HEK293 (cell line): ENCODE data around the gene EIF4E1B.

Experiments used
- CTCF ChIA-PET: fragments of 350-600 bp; formaldehyde crosslinking; extraction: SDS; loops from one replicate; lab custom pipeline; 2021; ENCODE audit warnings: antibody characterized with exemption; lab: Yijun Ruan, JAX
- POLR2A ChIA-PET: fragments of 300-600 bp; formaldehyde crosslinking; extraction: SDS; loops from one replicate; lab custom pipeline; 2020; ENCODE audit warnings: antibody characterized with exemption, inconsistent platforms; lab: Yijun Ruan, JAX
- H3K27ac ChIP-seq: fragments of 200-500 bp; sonication (Bioruptor generic); 2 replicates; pipeline ENCODE4 v1.5.1; 2014; ENCODE audit warnings: low read depth, low read length, control low read depth, inconsistent platforms; ENCODE audit errors: extremely low read depth
- H3K36me3 ChIP-seq, 2 experiments: fragments of 200-500 bp in 1 of 2; sonication (Bioruptor generic) in 1 of 2; 1 replicate in 1 of 2; 2 replicates in 1 of 2; pipeline ENCODE4 v1.5.1; 2014 to 2017; ENCODE audit warnings: inconsistent platforms in 2 of 2, low read length in 2 of 2; ENCODE audit not compliant: control insufficient read depth in 2 of 2, insufficient read depth in 1 of 2
- H3K4me1 ChIP-seq: fragments of 200-500 bp; sonication (Bioruptor generic); 2 replicates; pipeline ENCODE4 v1.5.1; 2014; ENCODE audit warnings: mild to moderate bottlenecking, low read length, inconsistent platforms; ENCODE audit not compliant: control insufficient read depth, insufficient read depth
- H3K4me3 ChIP-seq: 2 replicates; pipeline ENCODE4 v1.5.1; 2011; ENCODE audit warnings: low read depth, mild to moderate bottlenecking, control low read depth, low read length, moderate library complexity
- H3K9me3 ChIP-seq: fragments of 200-500 bp; sonication (Bioruptor generic); 2 replicates; pipeline ENCODE4 v1.5.1; 2014; ENCODE audit warnings: low read depth, low read length, inconsistent platforms; ENCODE audit not compliant: control insufficient read depth, insufficient read depth
- EGR2 ChIP-seq: fragments of 450-650 bp; formaldehyde crosslinking; IDR thresholded peaks from 2 replicates; pipeline ENCODE4 v1.5.1; 2016; ENCODE audit warnings: low read depth, missing biosample characterization, missing genetic modification characterization
- GLIS1 ChIP-seq: fragments of 450-650 bp; formaldehyde crosslinking; IDR thresholded peaks from 2 replicates; pipeline ENCODE4 v1.5.1; 2016; ENCODE audit warnings: missing biosample characterization, missing genetic modification characterization
- KLF1 ChIP-seq: fragments of 450-650 bp; formaldehyde crosslinking; IDR thresholded peaks from 2 replicates; pipeline ENCODE4 v1.5.1; 2016; ENCODE audit warnings: missing biosample characterization, missing genetic modification characterization
- YY1 ChIP-seq: fragments of 450-650 bp; formaldehyde crosslinking; IDR thresholded peaks from 2 replicates; pipeline ENCODE4 v1.5.1; 2018; ENCODE audit warnings: missing biosample characterization, missing genetic modification characterization
- ZFHX2 ChIP-seq: fragments of 450-650 bp; formaldehyde crosslinking; conservative IDR thresholded peaks from 2 replicates; pipeline ENCODE4 v1.5.1; 2016; ENCODE audit warnings: missing biosample characterization, missing genetic modification characterization
- ZNF214 ChIP-seq: fragments of 450-650 bp; formaldehyde crosslinking; IDR thresholded peaks from 2 replicates; pipeline ENCODE4 v1.5.1; 2017; ENCODE audit warnings: missing biosample characterization, mild to moderate bottlenecking, missing genetic modification characterization, borderline replicate concordance
- ZNF223 ChIP-seq: fragments of 450-650 bp; formaldehyde crosslinking; IDR thresholded peaks from 2 replicates; pipeline ENCODE4 v1.5.1; 2016; ENCODE audit warnings: missing biosample characterization, missing genetic modification characterization
- ZNF292 ChIP-seq: fragments of 450-650 bp; formaldehyde crosslinking; IDR thresholded peaks from 2 replicates; pipeline ENCODE4 v1.5.1; 2016; ENCODE audit warnings: low read depth, missing biosample characterization, missing genetic modification characterization, borderline replicate concordance
- ZNF391 ChIP-seq: fragments of 450-650 bp; formaldehyde crosslinking; IDR thresholded peaks from 2 replicates; pipeline ENCODE4 v1.5.1; 2016; ENCODE audit warnings: low read depth, missing biosample characterization, missing genetic modification characterization, borderline replicate concordance
- ZNF426 ChIP-seq: fragments of 450-650 bp; formaldehyde crosslinking; IDR thresholded peaks from 2 replicates; pipeline ENCODE4 v1.5.1; 2017; ENCODE audit warnings: missing biosample characterization, missing genetic modification characterization, mild to moderate bottlenecking, inconsistent platforms, moderate library complexity
- ZNF571 ChIP-seq: fragments of 450-650 bp; formaldehyde crosslinking; IDR thresholded peaks from 2 replicates; pipeline ENCODE4 v1.5.0; 2017; ENCODE audit warnings: missing biosample characterization, missing genetic modification characterization
- TF ChIP-seq, protein P1 (sequence below): fragments of 450-650 bp; formaldehyde crosslinking; IDR thresholded peaks from 2 replicates; pipeline ENCODE4 v1.5.1; 2016; ENCODE audit warnings: missing biosample characterization, missing genetic modification characterization
- TF ChIP-seq, protein P2 (sequence below): fragments of 450-650 bp; formaldehyde crosslinking; IDR thresholded peaks from 2 replicates; pipeline ENCODE4 v1.5.1; 2016; ENCODE audit warnings: missing biosample characterization, missing genetic modification characterization
- TF ChIP-seq, protein P3 (sequence below): fragments of 450-650 bp; formaldehyde crosslinking; IDR thresholded peaks from 2 replicates; pipeline ENCODE4 v1.5.1; 2016; ENCODE audit warnings: missing biosample characterization, missing genetic modification characterization
- TF ChIP-seq, protein P4 (sequence below): fragments of 450-650 bp; formaldehyde crosslinking; IDR thresholded peaks from 2 replicates; pipeline ENCODE4 v1.5.1; 2017; ENCODE audit warnings: missing biosample characterization, missing genetic modification characterization
- TF ChIP-seq, protein P5 (sequence below): fragments of 450-650 bp; formaldehyde crosslinking; IDR thresholded peaks from 2 replicates; pipeline ENCODE4 v1.5.1; 2016; ENCODE audit warnings: missing biosample characterization, missing genetic modification characterization
- TF ChIP-seq, protein P6 (sequence below): fragments of 450-650 bp; formaldehyde crosslinking; IDR thresholded peaks from 2 replicates; pipeline ENCODE4 v1.5.1; 2016; ENCODE audit warnings: missing biosample characterization, missing genetic modification characterization
- TF ChIP-seq, protein P7 (sequence below): sonication (generic); formaldehyde crosslinking; IDR thresholded peaks from 2 replicates; pipeline ENCODE4 v1.8.1; 2022; ENCODE audit warnings: mild to moderate bottlenecking, moderate library complexity, missing genetic modification reagents
- TF ChIP-seq, protein P8 (sequence below): fragments of 450-650 bp; IDR thresholded peaks from 2 replicates; pipeline ENCODE4 v1.5.1; 2018; ENCODE audit warnings: missing biosample characterization, missing genetic modification characterization

Gene EIF4E1B

DNA sequence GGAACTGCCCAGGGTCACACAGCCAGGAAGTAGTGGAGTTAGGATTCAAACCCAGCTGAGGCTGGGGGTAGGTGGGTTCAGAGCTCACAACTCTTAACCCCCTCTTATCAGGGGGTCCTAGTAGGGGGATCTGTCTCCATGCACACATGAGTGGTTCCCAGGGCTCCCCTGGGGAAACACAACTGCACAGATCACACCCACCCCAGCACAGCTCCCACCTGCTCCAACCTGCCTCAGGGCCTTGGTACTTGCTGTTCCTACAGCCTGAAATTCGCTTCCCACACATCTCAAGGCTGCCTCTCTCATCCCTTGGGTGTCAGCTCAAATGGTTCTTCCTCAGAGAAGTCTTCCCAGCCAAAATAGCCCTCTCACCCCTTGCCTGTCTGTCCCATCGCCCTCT is 5.0 kb upstream of the EIF4E1B start (continued):
- TF ChIP-seq, protein P1, sequence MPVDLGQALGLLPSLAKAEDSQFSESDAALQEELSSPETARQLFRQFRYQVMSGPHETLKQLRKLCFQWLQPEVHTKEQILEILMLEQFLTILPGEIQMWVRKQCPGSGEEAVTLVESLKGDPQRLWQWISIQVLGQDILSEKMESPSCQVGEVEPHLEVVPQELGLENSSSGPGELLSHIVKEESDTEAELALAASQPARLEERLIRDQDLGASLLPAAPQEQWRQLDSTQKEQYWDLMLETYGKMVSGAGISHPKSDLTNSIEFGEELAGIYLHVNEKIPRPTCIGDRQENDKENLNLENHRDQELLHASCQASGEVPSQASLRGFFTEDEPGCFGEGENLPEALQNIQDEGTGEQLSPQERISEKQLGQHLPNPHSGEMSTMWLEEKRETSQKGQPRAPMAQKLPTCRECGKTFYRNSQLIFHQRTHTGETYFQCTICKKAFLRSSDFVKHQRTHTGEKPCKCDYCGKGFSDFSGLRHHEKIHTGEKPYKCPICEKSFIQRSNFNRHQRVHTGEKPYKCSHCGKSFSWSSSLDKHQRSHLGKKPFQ: peak; percentile 66; the same call in 1 of the 2 replicates
- TF ChIP-seq YY1: no peak

DNA sequence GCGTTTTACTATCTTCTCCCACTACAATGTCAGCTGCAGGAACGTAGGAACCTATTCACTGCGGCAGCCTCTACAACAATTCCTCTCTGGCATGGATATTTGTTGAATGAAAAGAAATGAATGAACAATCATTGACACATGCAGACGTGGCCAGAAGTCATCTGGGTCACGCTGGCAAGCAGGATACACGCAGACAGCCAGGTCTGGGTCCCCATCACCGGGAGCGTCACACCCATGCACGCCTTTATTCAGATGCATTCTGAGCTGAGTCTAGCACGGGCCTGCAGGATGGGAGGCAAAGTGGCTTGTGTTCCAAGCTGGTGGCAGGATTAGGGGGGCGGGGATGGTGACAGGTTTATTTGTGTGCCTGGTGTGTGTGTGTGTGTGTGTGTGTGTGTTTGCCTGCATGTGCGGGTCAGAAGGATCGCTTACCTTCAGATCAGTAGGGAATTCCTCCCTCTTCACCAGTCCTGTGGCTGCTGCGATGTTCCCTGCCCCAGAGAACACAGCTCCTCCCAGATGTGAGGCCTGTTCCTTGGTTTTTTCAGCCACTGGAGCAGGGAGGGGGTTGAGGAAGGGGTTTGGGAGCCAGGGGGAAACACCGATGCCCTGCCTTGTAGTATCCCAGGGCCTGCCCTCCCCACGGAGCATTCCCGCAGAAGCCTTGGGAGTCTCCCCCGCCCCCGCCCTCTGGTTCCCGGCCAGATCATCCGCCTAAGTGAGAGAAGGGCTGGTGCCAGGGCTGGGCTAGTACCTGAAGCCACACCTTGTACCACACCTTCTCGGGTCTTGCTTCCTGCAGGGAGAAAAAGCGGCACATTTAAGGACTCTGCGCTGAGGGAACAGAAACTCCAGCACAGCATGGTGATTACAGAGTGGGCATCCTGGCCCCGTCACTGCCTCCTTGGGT is 4.3 kb upstream of the EIF4E1B start:
- Histone ChIP-seq H3K4me3 (no peak overlapping the region), H3K36me3 (no peaks in the 10 kb centered on the region), H3K27ac (no peak overlapping the region), H3K4me1 (peaks cover 6% of the 10 kb centered on the region; the same call in 1 of the 2 replicates), H3K9me3 (no peaks in the 10 kb centered on the region)
- ChIA-PET CTCF (interaction anchor here (1.0 kb wide), 1 partner anchor 31 kb away, joined by 4 read pairs; no protein-coding TSS in a partner anchor), POLR2A (no interaction called here)
- TF ChIP-seq ZNF571 (tag by site-specific recombination) (no peak), KLF1 (peak; percentile 96; the same call in 1 of the 2 replicates), GLIS1 (tag by site-specific recombination) (0 out of 2 replicates have a peak, but pooled peaks have one; percentile 26), ZFHX2 (tag by site-specific recombination) (peak; percentile 82), ZNF426 (tag by site-specific recombination) (no peak), ZNF292 (no peak), EGR2 (tag by site-specific recombination) (peak; percentile 55; the same call in 1 of the 2 replicates)
- TF ChIP-seq, protein P2, sequence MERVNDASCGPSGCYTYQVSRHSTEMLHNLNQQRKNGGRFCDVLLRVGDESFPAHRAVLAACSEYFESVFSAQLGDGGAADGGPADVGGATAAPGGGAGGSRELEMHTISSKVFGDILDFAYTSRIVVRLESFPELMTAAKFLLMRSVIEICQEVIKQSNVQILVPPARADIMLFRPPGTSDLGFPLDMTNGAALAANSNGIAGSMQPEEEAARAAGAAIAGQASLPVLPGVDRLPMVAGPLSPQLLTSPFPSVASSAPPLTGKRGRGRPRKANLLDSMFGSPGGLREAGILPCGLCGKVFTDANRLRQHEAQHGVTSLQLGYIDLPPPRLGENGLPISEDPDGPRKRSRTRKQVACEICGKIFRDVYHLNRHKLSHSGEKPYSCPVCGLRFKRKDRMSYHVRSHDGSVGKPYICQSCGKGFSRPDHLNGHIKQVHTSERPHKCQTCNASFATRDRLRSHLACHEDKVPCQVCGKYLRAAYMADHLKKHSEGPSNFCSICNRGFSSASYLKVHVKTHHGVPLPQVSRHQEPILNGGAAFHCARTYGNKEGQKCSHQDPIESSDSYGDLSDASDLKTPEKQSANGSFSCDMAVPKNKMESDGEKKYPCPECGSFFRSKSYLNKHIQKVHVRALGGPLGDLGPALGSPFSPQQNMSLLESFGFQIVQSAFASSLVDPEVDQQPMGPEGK: no peak
- TF ChIP-seq, protein P3, sequence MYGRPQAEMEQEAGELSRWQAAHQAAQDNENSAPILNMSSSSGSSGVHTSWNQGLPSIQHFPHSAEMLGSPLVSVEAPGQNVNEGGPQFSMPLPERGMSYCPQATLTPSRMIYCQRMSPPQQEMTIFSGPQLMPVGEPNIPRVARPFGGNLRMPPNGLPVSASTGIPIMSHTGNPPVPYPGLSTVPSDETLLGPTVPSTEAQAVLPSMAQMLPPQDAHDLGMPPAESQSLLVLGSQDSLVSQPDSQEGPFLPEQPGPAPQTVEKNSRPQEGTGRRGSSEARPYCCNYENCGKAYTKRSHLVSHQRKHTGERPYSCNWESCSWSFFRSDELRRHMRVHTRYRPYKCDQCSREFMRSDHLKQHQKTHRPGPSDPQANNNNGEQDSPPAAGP (tag by site-specific recombination): peak; percentile 70
- TF ChIP-seq, protein P4, sequence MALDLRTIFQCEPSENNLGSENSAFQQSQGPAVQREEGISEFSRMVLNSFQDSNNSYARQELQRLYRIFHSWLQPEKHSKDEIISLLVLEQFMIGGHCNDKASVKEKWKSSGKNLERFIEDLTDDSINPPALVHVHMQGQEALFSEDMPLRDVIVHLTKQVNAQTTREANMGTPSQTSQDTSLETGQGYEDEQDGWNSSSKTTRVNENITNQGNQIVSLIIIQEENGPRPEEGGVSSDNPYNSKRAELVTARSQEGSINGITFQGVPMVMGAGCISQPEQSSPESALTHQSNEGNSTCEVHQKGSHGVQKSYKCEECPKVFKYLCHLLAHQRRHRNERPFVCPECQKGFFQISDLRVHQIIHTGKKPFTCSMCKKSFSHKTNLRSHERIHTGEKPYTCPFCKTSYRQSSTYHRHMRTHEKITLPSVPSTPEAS (tag by site-specific recombination): peak; percentile 77

DNA sequence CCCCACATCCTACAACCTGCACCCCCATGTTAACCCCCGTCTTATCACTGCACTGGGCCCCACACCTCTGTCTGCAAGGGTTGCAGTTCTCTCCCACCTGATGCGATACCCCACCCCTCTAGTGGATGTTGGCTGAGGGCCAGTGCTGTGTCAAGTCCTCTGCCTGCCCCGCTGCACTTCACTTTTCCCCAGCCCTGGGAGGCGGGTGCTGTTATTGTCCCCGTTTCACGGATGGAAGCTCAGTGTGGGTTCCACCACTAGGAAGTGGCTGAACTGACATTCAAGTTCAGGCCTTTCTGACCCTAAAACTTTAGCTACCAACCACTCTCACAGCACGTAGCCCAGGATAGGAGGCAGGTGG is 3.6 kb upstream of the EIF4E1B start:
- CTCF ChIA-PET: interaction anchor here (1.0 kb wide), 1 partner anchor 31 kb away, joined by 4 read pairs; no protein-coding TSS in a partner anchor
- Histone ChIP-seq H3K27ac (no peak overlapping the region), H3K4me3 (no peak overlapping the region), H3K4me1 (peaks cover 6% of the 10 kb centered on the region; the same call in 1 of the 2 replicates), H3K9me3 (no peaks in the 10 kb centered on the region), H3K36me3 (no peaks in the 10 kb centered on the region)
- POLR2A ChIA-PET: no interaction called here
- TF ChIP-seq ZNF223 (tag by site-specific recombination) (0 out of 2 replicates have a peak, but pooled peaks have one; percentile 46), ZNF391 (tag by site-specific recombination) (no peak), GLIS1 (tag by site-specific recombination) (peak; percentile 55), ZNF214 (no peak)
- TF ChIP-seq, protein P5, sequence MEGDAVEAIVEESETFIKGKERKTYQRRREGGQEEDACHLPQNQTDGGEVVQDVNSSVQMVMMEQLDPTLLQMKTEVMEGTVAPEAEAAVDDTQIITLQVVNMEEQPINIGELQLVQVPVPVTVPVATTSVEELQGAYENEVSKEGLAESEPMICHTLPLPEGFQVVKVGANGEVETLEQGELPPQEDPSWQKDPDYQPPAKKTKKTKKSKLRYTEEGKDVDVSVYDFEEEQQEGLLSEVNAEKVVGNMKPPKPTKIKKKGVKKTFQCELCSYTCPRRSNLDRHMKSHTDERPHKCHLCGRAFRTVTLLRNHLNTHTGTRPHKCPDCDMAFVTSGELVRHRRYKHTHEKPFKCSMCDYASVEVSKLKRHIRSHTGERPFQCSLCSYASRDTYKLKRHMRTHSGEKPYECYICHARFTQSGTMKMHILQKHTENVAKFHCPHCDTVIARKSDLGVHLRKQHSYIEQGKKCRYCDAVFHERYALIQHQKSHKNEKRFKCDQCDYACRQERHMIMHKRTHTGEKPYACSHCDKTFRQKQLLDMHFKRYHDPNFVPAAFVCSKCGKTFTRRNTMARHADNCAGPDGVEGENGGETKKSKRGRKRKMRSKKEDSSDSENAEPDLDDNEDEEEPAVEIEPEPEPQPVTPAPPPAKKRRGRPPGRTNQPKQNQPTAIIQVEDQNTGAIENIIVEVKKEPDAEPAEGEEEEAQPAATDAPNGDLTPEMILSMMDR (tag by site-specific recombination): no peak
- TF ChIP-seq, protein P6, sequence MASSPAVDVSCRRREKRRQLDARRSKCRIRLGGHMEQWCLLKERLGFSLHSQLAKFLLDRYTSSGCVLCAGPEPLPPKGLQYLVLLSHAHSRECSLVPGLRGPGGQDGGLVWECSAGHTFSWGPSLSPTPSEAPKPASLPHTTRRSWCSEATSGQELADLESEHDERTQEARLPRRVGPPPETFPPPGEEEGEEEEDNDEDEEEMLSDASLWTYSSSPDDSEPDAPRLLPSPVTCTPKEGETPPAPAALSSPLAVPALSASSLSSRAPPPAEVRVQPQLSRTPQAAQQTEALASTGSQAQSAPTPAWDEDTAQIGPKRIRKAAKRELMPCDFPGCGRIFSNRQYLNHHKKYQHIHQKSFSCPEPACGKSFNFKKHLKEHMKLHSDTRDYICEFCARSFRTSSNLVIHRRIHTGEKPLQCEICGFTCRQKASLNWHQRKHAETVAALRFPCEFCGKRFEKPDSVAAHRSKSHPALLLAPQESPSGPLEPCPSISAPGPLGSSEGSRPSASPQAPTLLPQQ (tag by site-specific recombination): 0 out of 2 replicates have a peak, but pooled peaks have one; percentile 40
- TF ChIP-seq, protein P7, sequence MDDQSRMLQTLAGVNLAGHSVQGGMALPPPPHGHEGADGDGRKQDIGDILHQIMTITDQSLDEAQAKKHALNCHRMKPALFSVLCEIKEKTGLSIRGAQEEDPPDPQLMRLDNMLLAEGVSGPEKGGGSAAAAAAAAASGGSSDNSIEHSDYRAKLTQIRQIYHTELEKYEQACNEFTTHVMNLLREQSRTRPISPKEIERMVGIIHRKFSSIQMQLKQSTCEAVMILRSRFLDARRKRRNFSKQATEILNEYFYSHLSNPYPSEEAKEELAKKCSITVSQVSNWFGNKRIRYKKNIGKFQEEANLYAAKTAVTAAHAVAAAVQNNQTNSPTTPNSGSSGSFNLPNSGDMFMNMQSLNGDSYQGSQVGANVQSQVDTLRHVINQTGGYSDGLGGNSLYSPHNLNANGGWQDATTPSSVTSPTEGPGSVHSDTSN: no peak
- TF ChIP-seq, protein P8, sequence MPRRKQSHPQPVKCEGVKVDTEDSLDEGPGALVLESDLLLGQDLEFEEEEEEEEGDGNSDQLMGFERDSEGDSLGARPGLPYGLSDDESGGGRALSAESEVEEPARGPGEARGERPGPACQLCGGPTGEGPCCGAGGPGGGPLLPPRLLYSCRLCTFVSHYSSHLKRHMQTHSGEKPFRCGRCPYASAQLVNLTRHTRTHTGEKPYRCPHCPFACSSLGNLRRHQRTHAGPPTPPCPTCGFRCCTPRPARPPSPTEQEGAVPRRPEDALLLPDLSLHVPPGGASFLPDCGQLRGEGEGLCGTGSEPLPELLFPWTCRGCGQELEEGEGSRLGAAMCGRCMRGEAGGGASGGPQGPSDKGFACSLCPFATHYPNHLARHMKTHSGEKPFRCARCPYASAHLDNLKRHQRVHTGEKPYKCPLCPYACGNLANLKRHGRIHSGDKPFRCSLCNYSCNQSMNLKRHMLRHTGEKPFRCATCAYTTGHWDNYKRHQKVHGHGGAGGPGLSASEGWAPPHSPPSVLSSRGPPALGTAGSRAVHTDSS (tag by site-specific recombination): no peak
